ENCODE data around the gene CREB5.
"Not testable (repeated sequence)": the region's sequence is repeated elsewhere in the genome, so short reads cannot be mapped to it uniquely, and the experiment has no call there.

Gene CREB5

DNA sequence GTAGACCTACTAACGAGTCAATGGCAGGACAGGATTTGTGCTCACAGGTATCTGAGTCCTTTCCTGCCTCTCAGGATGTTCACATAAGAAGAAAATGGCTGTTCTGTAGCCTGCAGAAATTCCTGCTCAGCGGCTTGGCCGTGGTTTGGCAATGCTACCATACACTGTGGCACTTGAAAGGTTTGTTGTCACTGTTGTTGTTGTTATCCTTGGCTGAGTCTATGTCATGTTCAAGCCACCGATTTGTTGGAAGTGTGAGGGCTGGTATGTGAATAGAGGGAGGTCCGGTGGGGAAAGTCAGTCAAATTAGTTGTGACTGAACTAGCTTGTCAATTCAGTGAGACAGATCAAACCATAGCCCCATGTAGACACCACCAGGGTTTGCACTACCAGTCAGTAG is 345.9 kb downstream of the CREB5 start:
- FAIRE-seq: no peak

DNA sequence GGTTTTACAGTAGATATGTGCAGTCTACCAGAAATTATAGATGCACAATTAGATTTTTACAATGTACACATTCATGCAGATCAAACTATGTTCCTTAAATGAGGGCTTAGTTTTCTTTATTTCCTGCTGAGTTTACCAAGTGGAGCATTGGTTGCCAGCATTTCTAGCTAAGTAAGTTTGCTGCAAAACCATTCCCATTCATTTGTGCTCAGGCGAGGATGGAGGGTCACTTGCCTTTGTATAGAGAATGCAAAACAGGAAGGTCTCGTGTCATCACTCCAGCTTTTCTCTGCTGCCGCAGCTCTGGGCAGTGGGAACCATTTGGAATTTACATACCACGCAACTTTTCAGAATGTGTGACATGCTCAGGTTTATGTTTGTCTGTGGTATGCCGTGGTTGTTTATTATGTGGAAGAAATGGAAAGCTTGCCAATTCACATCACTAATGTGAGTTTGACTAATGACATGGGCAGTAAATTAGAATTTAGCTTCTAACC is 347.2 kb downstream of the CREB5 start:
- FAIRE-seq: no peak

DNA sequence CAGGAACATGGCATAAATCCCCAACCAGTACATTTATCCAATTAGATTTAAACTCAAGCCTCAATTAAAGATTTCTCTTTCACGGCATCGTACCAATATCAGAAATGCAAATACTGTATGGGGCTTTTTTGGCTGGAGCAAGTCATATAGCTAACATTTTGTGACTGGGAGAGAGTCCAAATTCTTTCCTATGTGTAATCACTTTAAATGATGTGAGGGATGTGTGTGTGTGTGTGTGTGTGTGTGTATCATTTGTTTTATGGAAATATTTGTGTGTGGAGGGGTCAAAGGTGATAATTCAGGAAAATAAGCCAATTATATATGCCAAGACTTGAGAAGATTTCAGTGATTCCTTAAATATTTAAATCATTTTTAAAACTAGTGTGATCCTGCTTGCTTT is 349.2 kb downstream of the CREB5 start:
- FAIRE-seq: no peak

DNA sequence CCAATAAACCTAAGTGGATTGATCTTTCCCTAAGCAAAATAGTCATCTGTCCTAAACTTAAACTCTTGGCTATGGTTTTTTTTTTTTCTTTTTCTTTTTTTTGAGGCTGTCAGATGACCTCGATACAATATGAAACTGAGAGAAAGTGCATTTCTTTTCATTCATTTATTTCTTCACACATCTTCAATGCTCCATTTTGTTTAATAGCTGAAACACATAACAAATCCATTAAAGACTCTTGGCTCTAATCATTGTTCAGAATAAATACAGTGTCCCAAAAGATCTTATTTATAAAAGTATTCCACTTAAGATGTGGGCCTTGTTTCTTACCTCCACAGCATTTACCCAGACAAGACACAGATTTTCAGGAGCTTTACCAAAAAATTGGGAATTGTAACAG is 350.3 kb downstream of the CREB5 start:
- FAIRE-seq: no peak

DNA sequence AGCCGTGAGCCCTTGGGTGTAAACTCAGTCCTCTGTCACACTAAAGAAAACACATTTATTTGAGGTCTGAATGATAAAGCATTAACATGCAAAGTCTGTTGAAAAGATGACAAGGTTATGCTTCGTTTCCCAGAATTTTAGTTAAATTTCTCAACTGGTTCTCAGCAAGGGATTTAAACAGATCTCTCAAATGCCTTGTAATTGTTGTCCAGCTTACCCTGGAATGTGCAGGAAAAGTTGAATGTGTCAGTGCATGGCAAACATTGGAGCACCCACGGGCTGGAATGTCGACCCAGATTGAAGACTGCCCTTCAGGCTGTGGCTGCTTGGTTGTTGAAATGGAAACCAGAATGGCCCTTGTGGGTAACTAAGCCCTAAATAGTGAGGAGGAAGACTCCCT is 354.0 kb downstream of the CREB5 start:
- no peak for FAIRE-seq

DNA sequence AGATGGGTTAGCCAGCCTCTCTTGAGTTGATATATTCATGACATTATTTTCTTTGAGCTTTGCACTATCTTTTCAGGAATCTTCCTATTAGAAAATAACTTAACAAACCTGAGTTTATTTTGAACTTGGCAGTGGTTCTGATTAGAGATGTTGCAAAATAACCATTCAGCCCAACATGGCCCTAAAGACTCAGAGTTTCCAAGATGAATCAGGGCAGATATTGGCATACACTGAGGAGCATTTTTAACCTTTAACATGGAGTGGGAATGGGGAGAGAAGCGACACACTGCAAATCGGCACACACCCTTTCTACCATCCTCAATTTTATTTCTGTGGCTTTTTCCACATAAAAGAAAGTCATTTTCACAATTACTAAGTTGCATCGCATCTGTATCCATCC is 355.0 kb downstream of the CREB5 start:
- no peak for FAIRE-seq

DNA sequence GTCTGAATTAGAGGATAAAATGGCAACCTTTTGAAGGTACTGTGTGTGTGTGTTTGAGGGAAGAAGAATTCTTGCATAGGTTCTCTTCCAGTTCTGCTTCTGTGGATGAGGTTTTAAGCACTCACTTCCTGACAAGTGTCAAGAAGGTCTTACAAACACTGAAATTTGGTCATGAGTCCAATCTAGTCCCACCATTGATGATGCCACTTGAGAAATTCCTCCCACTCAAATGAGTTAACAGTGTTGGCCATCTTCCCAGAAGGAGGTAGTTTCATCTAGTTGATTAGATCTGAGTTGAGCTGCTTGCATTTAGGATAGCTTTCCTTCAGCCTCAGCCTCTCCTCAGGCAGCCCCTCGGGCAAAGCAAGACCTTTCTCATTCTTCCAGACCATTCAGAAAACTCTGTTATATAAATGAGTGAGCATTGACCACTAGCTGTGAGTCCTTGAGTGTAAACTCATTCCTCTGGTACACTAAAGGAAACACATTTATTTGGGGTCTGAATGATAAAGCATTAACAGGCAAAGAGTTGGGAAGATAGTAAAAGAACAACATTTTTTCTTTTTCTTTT is 356.3 kb downstream of the CREB5 start:
- no peak for FAIRE-seq

DNA sequence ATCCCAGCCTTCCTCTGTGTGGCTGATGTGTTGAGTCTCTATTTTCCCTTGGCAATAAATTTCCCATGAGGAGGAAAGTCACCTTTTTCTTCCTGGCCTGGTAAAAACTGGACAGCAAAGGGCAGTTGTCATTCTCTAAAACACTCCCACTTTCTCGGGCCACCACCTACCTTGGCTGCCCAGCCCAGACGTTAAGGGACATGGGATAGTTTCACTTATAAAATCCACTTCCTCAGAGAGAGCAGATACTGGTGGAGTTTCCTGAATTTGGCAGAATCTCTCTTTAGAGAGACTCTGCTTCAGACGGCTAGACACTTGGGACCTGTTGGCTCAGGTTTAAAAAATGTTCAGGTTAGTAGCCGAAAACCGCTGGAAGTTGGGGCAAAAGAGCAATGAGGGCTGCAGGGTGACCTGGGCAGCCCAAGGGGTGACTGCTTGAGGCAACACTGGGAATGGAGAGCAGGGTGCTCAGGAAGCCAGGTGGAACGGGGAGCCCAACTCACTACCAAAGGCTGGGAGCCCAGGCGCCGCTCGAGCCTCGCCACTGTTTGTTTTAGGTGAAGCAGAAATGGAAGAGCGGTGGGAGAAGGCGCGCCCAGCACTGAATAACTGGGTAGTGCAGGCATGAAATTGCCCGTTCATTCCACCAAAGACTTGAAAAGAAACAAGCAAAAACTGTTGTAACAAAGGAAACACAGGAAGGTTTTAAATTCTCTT is 359.7 kb downstream of the CREB5 start:
- no peak for FAIRE-seq

DNA sequence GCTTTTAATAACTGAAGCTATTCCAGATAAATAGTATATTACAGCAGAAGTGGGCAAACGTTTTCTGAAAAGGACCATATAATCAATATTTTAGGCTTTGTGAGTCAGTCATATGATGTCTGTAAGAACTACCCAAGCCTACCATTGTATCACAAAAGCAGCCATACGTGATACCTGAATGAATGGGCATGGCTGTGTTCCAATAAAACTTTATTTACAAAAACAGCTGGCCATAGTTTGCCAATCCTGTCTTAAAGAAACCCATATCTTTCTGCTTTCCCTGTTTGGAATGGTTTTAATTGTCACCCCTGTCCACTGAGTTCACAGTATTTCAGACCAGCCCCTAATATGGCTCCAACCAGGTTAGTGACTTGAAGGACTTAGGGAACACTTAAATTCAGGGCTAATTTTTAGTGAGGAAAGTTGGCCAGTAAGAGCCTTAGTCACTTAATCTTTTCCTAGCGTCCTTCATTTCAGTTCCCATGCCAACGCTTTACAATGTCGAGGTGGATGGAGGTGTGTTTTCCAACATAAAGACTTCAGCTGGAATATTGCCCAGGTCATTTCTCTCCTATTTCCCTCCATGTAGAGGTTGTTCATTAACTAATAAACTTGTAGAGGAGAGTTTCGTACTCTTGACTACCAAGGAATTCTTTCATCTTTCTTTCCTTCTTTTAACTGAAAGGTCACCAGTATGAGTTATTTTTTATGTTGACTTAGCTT is 361.3 kb downstream of the CREB5 start:
- FAIRE-seq: no peak

DNA sequence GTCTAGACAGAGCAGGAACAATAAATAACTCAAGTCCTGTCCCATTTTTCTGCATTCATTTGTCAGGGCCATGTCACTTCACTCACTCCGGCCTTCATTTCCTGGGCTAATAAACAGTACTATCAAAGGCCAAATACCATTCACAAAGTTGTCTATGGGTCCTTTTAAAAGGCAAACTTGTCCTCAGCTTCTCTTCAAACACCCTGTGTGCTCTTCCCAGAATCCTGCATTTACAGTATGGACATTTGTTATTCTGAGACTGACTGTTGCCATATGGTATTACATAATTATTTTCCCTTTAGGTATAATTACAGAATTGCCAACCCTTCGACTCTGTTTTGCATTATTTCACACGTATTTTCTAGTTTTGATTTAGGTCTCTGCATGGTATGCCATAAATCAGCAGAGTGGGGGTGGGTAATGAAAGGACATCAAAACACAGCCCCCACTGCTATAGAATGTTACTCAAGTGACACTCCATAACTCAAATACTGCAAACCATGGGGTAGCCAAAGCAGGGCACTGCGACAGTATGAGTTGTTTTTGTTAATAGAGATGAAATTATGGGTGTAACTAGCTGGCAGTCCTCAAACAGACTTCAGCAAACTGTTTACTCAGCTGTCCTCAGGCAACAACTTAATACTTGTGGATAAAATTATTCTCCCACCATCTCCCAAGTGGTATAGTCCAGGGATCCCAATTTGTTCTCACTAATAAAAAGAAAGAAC is 362.1 kb downstream of the CREB5 start:
- FAIRE-seq: no peak

DNA sequence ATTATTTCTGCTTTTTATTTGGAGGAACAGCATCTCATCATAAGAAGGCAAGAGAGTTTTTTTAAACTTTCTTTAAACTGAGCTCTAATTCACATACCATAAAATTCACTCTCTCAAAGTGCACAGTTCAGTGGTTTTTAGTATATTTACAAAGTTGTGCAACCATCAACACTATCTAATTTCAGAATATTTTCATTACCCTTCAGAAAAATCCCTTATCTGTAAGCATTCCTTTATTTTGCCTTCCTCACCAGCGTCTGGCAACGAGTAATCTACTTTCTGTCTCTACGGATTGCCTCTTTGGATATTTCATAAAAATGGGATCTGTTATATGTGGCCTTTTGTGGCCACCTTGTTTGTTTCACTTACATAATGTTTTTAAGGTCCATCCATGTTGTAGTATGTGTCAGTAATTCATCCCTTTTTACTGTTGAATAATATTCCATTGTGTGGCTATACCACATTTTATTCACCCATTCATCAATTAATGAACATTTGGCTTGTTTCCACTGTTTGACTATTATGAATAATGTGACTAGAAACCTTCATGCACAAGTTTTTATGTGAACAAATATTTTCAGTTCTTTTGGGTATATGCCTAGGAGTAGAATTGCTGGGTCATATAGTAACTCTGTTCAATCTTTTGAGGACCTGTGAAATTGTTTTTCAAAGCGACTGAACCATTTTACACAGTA is 364.3 kb downstream of the CREB5 start:
- FAIRE-seq: no peak

DNA sequence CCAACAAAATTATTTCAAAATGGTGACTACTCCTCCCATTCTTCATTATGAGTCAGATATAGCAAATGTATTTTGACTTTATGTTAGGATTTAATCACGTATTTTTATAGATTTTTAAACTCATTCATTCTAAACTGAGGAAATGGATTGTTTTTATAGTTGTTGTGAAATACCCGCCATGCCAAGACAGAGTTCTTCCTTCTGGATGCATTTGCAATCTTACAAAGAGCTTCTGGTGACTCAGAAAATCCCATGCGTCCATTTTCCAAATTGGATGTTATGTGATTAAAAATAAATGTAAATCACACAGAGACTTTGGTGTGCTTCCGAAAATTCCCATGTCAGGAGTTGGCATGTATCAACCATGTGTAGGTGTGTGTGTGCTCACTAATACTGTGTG is 366.5 kb downstream of the CREB5 start:
- no peak for FAIRE-seq

DNA sequence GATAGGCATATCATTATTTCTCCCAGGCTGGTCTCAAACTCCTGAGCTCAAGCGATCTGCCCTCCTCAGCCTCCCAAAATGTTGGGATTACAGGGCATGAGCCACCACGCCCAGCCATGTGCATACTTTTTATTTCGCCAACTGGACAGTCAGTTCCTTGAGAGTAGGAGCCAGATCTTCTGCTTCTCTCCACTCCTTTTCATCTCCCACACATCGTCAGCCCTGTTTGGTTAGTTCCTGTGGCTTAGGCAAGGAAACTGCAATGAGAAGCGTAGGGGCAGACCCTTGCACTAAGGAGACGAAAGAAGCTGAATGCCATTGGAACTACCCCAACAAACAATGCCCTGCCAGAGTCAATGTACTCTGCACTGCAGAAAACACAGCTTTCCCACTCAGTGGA is 367.6 kb downstream of the CREB5 start:
- no peak for FAIRE-seq

DNA sequence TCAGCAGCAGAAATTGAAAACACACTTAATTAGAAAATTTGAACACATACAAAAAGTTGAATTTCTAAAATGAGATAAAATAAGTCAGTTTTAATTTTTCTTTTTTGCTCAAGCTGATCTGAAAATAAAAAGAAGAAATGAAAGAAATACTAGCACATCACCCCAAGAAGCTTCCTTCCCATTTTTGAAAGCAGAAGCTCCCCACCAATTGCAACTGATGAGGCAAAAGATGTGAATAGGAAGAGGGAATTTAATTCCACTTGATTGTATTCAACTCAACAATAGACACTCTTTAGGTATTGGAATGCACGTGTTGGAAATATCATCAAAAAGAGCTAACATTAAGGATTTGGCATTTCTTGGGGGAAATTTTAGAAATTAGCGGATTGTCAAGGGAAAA is 370.0 kb downstream of the CREB5 start:
- FAIRE-seq: no peak

DNA sequence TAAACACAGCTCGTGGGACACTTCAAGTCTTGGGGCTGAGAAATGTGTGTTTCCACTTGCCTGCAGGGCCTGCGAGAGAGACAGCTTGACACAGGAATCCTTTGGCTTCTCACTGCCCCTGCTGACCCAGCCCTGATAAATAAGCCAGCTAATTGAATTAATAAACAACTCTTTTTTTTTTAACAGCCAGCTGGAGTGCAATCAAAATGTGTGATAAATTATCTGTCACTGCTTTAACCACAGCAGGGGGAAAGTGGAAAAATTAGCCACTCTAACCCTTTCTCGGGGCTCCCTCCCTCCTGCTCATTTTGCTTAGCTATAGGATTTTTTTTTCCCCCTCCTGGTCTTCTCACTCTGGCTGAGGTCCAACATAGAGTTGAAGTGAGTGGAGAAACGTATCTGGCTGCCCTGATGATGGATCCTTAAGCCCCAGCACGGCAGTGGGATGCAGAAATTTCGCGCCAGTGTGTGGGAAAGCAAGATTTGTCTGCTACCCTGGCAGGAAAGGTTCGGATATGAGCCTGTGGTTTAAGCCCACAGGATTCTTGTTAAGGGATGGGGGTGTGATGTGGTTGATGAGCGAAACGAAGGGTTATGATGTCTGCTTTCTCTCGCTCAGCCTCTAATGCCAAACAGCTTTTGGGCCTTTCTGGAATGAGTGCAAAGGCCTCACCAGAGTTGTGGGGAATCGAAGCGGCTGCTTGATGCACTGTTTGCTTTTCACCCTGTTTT is 372.0 kb downstream of the CREB5 start:
- no peak for FAIRE-seq

DNA sequence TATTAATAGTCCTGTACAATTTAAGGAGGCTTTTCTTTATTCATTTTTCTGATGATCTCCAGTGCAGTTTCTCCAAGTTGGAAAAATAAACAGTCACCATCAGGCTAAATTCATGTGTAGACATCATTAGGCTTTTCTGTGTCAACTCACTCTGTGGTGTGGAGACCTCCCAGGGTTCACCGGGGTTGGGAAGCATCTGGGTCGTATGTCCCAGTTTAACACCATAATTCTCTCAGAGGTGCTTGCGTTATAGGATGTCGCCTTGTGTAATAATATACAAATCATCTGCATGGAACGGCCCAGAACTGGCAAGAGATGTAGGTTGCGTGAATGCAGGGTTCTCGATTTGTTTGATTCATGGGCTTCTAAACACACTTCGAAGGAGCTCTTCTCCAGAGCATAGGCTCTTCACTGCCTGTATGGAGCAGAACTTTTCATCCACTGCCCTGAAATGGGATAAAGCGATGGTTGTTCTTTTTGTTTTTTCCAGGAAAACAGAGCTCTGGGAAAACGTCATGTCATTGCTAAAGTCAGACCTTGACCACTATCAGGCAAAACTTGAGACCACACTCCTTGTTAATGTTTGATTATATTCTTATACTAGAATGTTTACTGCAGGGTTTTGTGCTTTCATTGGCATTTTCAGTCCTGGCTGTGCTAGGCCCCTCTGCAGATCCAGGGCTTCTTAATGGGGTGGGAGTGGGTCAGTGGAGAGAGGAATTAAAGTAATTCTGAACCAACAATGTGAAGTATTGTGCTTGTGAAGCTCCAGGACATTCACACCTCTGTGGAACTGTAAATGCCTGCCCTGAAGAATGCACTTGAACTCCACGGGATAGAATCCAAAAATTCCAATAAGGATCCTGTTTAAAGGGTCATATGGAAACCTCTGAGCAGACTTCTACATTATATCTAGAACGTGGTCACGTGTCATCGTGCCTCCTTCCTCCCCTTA is 373.0 kb downstream of the CREB5 start:
- FAIRE-seq: no peak

DNA sequence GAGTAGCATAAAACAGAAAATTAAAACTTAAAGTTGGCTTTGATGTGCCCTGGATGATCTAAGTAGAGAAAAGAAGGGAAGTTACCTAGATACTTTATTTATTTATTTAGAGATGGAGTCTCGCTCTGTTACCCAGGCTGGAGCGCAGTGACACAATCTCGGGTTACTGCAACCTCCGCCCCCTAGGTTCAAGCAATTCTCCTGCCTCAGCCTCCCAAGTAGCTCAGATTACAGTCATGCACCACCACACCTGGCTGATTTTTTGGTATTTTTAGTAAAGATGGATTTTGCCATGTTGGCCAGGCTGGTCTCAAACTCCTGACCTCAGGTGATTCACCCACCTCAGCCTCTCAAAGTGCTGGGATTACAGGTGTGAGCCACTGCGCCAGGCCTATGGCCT is 373.8 kb downstream of the CREB5 start:
- not testable (repeated sequence) for FAIRE-seq

DNA sequence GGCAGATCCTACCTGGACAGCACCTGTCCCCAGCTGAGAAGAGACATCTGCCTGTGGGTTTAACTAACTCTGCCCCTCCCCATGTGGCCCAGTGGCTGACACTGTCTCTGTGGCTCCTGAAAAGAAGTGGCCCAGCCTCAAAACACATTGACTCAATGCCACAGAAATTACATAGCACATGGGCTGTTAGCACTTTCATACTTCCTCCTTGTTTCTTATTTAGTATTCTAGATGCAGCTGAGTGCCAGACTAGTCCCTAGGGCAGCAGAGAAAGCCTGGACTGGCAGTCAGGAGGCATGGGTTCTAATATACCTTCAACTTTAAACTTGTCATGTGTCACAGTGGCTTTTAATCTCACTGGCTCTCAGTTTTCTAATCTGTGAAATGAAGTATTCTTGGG is 374.8 kb downstream of the CREB5 start:
- FAIRE-seq: no peak

DNA sequence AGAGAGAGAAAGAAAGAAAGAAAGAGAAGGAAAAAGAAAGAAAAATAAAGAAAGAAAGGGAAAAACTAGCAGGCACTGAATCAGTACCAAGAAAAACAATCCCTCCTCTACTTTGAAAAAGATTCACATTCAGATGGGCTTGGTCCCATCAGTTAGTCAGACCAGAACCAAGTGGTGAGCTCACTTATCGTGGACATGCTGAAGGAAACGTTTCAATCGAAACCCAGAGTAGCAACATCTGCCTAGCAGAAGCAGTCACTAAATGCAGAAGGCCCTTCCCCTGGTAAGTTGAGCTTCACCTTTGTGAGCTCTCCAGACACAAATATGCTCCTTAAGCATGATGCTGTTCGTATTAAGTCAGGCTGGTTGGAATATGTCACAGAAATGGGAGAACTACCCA is 378.1 kb downstream of the CREB5 start:
- FAIRE-seq: no peak

DNA sequence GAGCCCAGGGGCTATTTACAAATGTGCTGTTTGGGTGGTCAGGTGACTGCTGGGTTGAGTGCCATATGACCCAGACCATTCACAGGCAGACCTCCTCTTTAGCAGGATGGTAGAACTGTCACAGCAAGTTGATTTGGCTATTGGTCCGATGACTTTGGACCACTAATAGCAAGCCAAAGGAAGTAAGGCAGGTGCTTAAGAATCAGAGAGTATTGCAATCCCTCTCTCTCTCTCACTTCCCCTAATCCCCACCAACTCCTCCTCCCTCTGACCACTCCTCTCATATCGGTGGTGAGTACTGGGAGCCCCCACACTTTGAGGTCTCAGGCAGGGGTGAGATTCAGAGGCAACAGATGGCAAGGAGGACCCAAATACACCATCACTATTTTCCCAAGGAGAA is 380.5 kb downstream of the CREB5 start:
- FAIRE-seq: no peak

All from TTC549 (cell line).